Panc1 (cell line): ENCODE data around the gene GRM7.

Experiments
- CTCF ChIP-seq: fragments of 450-650 bp; IDR thresholded peaks from 2 replicates; pipeline ENCODE4 v1.5.1; 2017; ENCODE audit warnings: mild to moderate bottlenecking
- POLR2AphosphoS5 ChIP-seq: IDR thresholded peaks from 2 replicates; pipeline ENCODE4 v1.6.1; 2012; ENCODE audit warnings: mild to moderate bottlenecking, low read depth, low read length, moderate library complexity

DNA sequence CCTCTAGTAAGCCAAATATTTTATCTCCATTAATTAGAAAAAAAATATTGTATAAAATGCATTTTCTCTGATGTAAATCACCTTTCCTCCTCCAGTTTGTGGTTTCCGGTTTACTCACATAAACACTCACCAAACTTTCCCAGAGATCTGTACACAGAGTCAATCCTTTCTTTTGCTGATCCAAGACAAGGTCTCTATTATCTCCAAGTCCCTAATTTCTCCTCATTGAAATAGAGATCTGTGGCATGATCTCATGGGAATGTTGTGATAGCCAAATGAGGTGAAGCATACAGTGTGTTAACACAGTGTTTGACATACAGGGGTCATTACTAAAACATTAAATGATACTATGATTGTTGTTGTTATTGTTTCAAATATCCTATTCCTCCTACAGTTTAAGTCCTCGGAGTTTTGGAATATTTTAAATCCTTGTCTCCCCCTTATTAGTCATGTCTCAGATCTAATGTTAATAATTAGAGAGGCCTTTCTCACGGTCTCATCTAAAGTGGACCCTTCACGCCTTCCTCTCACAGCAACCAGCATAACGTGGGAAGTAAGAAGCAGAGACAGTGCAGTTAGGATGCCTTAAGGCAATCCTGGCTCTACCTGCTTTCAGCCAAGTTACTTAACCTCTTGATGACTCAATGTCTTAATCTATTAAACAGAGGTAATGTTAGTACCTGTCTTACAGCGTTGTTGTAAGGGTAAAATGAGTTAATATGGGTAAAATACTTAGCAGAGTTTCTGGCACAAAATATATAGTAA is 333.3 kb downstream of the GRM7 start:
- no peak for TF ChIP-seq CTCF
- TF ChIP-seq POLR2AphosphoS5: no peak
